Type B pancreatic cell (in vitro differentiated cells): ENCODE results near the gene SMYD3. TPM values are rescaled to one million over a fixed set of nuclear protein-coding genes. Genes with fewer than 3 reads are reported as not detected.

Experiments
- DNase-seq: peaks from one replicate; pipeline ENCODE4 v3.0.0; 2021; ENCODE audit warnings: mixed read lengths; ENCODE audit not compliant: unreplicated experiment; ENCODE audit errors: extremely low spot score
- H3K27ac Mint-ChIP-seq: 2 replicates; pipeline ENCODE4 v1.8.0; 2021; ENCODE audit warnings: mild to moderate bottlenecking, mixed read lengths
- H3K27me3 Mint-ChIP-seq: 2 replicates; pipeline ENCODE4 v1.8.0; 2021; ENCODE audit warnings: mixed read lengths
- H3K36me3 Mint-ChIP-seq: 2 replicates; pipeline ENCODE4 v1.8.0; 2021; ENCODE audit warnings: mixed read lengths
- H3K4me1 Mint-ChIP-seq: one replicate; pipeline ENCODE4 v1.8.0; 2021; ENCODE audit warnings: mixed read lengths; ENCODE audit not compliant: unreplicated experiment
- H3K4me3 Mint-ChIP-seq: 2 replicates; pipeline ENCODE4 v1.8.0; 2021; ENCODE audit warnings: mild to moderate bottlenecking, mixed read lengths
- H3K9me3 Mint-ChIP-seq: 2 replicates; pipeline ENCODE4 v1.8.0; 2021; ENCODE audit warnings: mixed read lengths
- CTCF ChIP-seq: fragments of 200-600 bp; sonication (generic); conservative IDR thresholded peaks from 2 replicates; pipeline ENCODE4 v1.5.0; 2021; ENCODE audit warnings: antibody characterized with exemption, mild to moderate bottlenecking
- total RNA-seq: library from RNA; stranded (reverse); gene quantifications from 2 replicates; pipeline ENCODE4 v1.2.1, GENCODE V29; 2021; ENCODE audit warnings: low replicate concordance

Gene SMYD3
- total RNA-seq, 1 donor from 2014 or later: 19.4 TPM

GRCh38 chr1:245763873-245764331, 743.2 kb downstream of the SMYD3 start:
- DNase-seq: no peak
- no peak for TF ChIP-seq CTCF
- no peak overlapping the region for H3K4me3 Mint-ChIP-seq
- H3K27me3 Mint-ChIP-seq: no peaks in the 10 kb centered on the region
- peaks cover 3% of the 10 kb centered on the region for H3K36me3 Mint-ChIP-seq
- no peak overlapping the region for H3K27ac Mint-ChIP-seq
- H3K9me3 Mint-ChIP-seq: no peaks in the 10 kb centered on the region
- peaks cover 11% of the 10 kb centered on the region for H3K4me1 Mint-ChIP-seq

- no peak overlapping the region for H3K4me3 Mint-ChIP-seq
- peaks cover 6% of the 10 kb centered on the region for H3K36me3 Mint-ChIP-seq
- H3K27me3 Mint-ChIP-seq: no peaks in the 10 kb centered on the region
- H3K9me3 Mint-ChIP-seq: no peaks in the 10 kb centered on the region
- H3K27ac Mint-ChIP-seq: no peak overlapping the region
- peaks cover 9% of the 10 kb centered on the region for H3K4me1 Mint-ChIP-seq
- no peak for TF ChIP-seq CTCF
- DNase-seq: no peak
These were observed 744.6 kb downstream of the SMYD3 start for GRCh38 chr1:245762396-245762910.

GRCh38 chr1:245760301-245760700, 746.8 kb downstream of the SMYD3 start:
- Mint-ChIP-seq H3K27ac (no peak overlapping the region), H3K4me1 (peaks cover 1% of the 10 kb centered on the region), H3K4me3 (no peak overlapping the region), H3K36me3 (peaks cover 12% of the 10 kb centered on the region), H3K9me3 (peaks cover 11% of the 10 kb centered on the region), H3K27me3 (no peaks in the 10 kb centered on the region)
- DNase-seq: no peak
- no peak for TF ChIP-seq CTCF

DNA sequence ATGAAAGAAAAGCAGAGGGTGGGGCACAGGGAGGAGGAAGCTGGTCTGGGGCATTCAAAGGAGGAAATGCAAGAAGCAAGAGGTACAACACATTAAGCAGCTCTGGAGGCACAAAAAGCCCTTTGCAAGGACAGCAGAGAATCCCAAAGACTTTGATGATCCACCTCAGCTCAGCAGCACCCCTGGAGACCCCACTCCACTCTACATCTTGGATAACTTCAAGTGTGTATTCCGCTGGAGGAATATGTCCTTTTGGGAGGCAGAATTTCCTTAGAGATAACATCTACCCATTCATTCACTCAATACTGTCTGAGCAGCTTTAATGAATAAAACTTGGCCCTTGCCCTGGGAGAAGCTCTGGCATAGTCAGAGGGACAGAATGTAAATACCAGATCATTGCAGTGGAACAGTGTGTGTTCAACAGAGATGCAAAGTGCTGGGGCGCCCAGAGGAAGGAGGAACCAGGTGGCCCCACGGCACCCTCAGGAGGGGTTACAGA, 752.6 kb downstream of the SMYD3 start:
- Mint-ChIP-seq H3K4me3 (no peak overlapping the region), H3K36me3 (peaks cover 15% of the 10 kb centered on the region), H3K27ac (no peak overlapping the region), H3K9me3 (peaks cover 17% of the 10 kb centered on the region), H3K4me1 (peaks cover 19% of the 10 kb centered on the region), H3K27me3 (no peaks in the 10 kb centered on the region)
- no peak for TF ChIP-seq CTCF
- DNase-seq: no peak

GRCh38 chr1:245753807-245754206, 753.3 kb downstream of the SMYD3 start:
- no peak for TF ChIP-seq CTCF
- no peak for DNase-seq
- no peaks in the 10 kb centered on the region for H3K27me3 Mint-ChIP-seq
- peaks cover 19% of the 10 kb centered on the region for H3K4me1 Mint-ChIP-seq
- H3K36me3 Mint-ChIP-seq: peaks cover 18% of the 10 kb centered on the region
- no peak overlapping the region for H3K27ac Mint-ChIP-seq
- peaks cover 17% of the 10 kb centered on the region for H3K9me3 Mint-ChIP-seq
- H3K4me3 Mint-ChIP-seq: no peak overlapping the region
